CD14-positive monocyte (primary cell): ENCODE results near the gene CYP26C1. TPM values are rescaled to one million over a fixed set of nuclear protein-coding genes. Genes with fewer than 3 reads are reported as not detected.

Experiments
- DNase-seq, 3 donors: peaks; one replicate each; pipeline ENCODE4 v3.0.0-alpha.2; 2011 to 2022
- H2AFZ ChIP-seq: 2 replicates; pipeline ENCODE4 v1.6.0; 2012; ENCODE audit warnings: mild to moderate bottlenecking, low read depth, low read length, inconsistent platforms; ENCODE audit not compliant: insufficient read depth, poor library complexity, severe bottlenecking
- H3K27ac ChIP-seq, 2 donors: 1 replicate in 1 of 2; 2 replicates in 1 of 2; pipeline ENCODE4 v1.5.1; 2012 to 2013; ENCODE audit warnings: low read length in 2 of 2, control low read depth in 1 of 2, inconsistent platforms in 1 of 2, low read depth in 1 of 2, mild to moderate bottlenecking in 1 of 2
- H3K27me3 ChIP-seq, 2 donors: one replicate each; pipeline versions ENCODE4 v1.6.0 to v1.6.1; 2011 to 2013; ENCODE audit warnings: low read length in 2 of 2; ENCODE audit not compliant: control insufficient read depth in 2 of 2, insufficient read depth in 2 of 2
- H3K36me3 ChIP-seq, 2 donors: replicated peaks in 1 of 2; 1 replicate in 1 of 2; 2 replicates in 1 of 2; pipeline versions ENCODE4 v1.5.1 to v1.6.1; 2012 to 2013; ENCODE audit warnings: low read length in 2 of 2, control low read depth in 1 of 2, inconsistent platforms in 1 of 2, mild to moderate bottlenecking in 1 of 2; ENCODE audit not compliant: insufficient read depth in 2 of 2, control insufficient read depth in 1 of 2
- H3K4me1 ChIP-seq, 2 donors: 1 replicate in 1 of 2; 2 replicates in 1 of 2; pipeline versions ENCODE4 v1.5.1 to v1.6.1; 2012 to 2013; ENCODE audit warnings: low read length in 2 of 2, control low read depth in 1 of 2, inconsistent platforms in 1 of 2, mild to moderate bottlenecking in 1 of 2, moderate library complexity in 1 of 2; ENCODE audit not compliant: insufficient read depth in 2 of 2, control insufficient read depth in 1 of 2
- H3K4me2 ChIP-seq: replicated peaks from 2 replicates; pipeline ENCODE3; 2012; ENCODE audit warnings: low read length, moderate library complexity, mild to moderate bottlenecking; ENCODE audit not compliant: poor library complexity, severe bottlenecking; ENCODE audit errors: extremely low read depth
- H3K4me3 ChIP-seq, 3 experiments: fragments of 200-600 bp in 1 of 3; sonication (generic) in 1 of 3; replicated peaks in 1 of 3; 1 replicate in 2 of 3; 2 replicates in 1 of 3; pipeline ENCODE4 v1.5.1; 2011 to 2013; ENCODE audit warnings: low read length in 3 of 3, mild to moderate bottlenecking in 3 of 3, control low read depth in 2 of 3, low read depth in 2 of 3, inconsistent platforms in 1 of 3, moderate library complexity in 1 of 3
- H3K79me2 ChIP-seq: 2 replicates; pipeline ENCODE4 v1.6.0; 2012; ENCODE audit warnings: mild to moderate bottlenecking, control low read depth, inconsistent platforms, low read length, moderate library complexity; ENCODE audit not compliant: insufficient read depth
- H3K9ac ChIP-seq: 2 replicates; pipeline ENCODE4 v1.6.0; 2017; ENCODE audit warnings: low read length, mild to moderate bottlenecking; ENCODE audit not compliant: insufficient read depth, poor library complexity, severe bottlenecking
- H3K9me3 ChIP-seq, 2 donors: replicated peaks in 1 of 2; 1 replicate in 1 of 2; 2 replicates in 1 of 2; pipeline versions ENCODE4 v1.5.1 to v1.6.1; 2012 to 2013; ENCODE audit warnings: low read length in 2 of 2, control low read depth in 1 of 2; ENCODE audit not compliant: control insufficient read depth in 1 of 2, insufficient read depth in 1 of 2
- H4K20me1 ChIP-seq: 2 replicates; pipeline ENCODE4 v1.6.0; 2012; ENCODE audit warnings: mild to moderate bottlenecking, low read length, control low read depth, moderate library complexity; ENCODE audit not compliant: insufficient read depth
- H3K27ac Mint-ChIP-seq, 7 donors: one replicate each; pipeline ENCODE4 v1.8.0; 2020; ENCODE audit warnings: mild to moderate bottlenecking in 7 of 7, mixed read lengths in 7 of 7, moderate library complexity in 6 of 7, inconsistent platforms in 2 of 7
- H3K27me3 Mint-ChIP-seq, 3 donors: one replicate each; pipeline ENCODE4 v1.8.0; 2021 to 2022; ENCODE audit warnings: low read depth in 3 of 3, mild to moderate bottlenecking in 3 of 3, mixed read lengths in 3 of 3, moderate library complexity in 3 of 3, inconsistent platforms in 1 of 3
- H3K36me3 Mint-ChIP-seq, 2 donors: one replicate each; pipeline ENCODE4 v1.8.0; 2020; ENCODE audit warnings: mixed read lengths in 2 of 2, inconsistent platforms in 1 of 2, mild to moderate bottlenecking in 1 of 2
- H3K4me1 Mint-ChIP-seq: one replicate; pipeline ENCODE4 v1.8.0; 2020; ENCODE audit warnings: mild to moderate bottlenecking, mixed read lengths
- H3K4me3 Mint-ChIP-seq, 2 donors: one replicate each; pipeline ENCODE4 v1.8.0; 2020; ENCODE audit warnings: mild to moderate bottlenecking in 2 of 2, mixed read lengths in 2 of 2, moderate library complexity in 1 of 2
- H3K9me3 Mint-ChIP-seq, 7 donors: one replicate each; pipeline ENCODE4 v1.8.0; 2020 to 2022; ENCODE audit warnings: mixed read lengths in 7 of 7, mild to moderate bottlenecking in 6 of 7, moderate library complexity in 6 of 7, inconsistent platforms in 2 of 7
- WGBS: methylation state at CpG from one replicate; pipeline ENCODE4 v1.1.5; 2013; ENCODE audit warnings: missing lambda C conversion rate; ENCODE audit not compliant: insufficient coverage; 5-methylcytosine and 5-hydroxymethylcytosine counted together
- intact Hi-C, 2 donors: fragments of 100-400 bp; cut with micrococcal nuclease; formaldehyde crosslinking; loops; one replicate each; pipeline versions ENCODE4 v1.15.0 to v1.15.1; 2023
- polyA plus RNA-seq, 3 donors: library from polyadenylated mRNA; depleted of rRNA in 1 of 3; unstranded in 2 of 3; stranded (reverse) in 1 of 3; fragments of 300-500 nt in 2 of 3; fragments of >200 nt in 1 of 3; fragmentation: Illumina TruSeq in 2 of 3; gene quantifications; 1 replicate in 2 of 3; 2 replicates in 1 of 3; pipeline ENCODE4 v1.2.3, GENCODE V29; 2012 to 2021
- TF ChIP-seq, protein P1 (sequence below): fragments of 200-600 bp; IDR thresholded peaks from one replicate; pipeline ENCODE4 v1.8.0; 2022; ENCODE audit warnings: antibody characterized with exemption, mild to moderate bottlenecking

The CYP26C1 gene
- polyA plus RNA-seq, 3 donors = not detected

DNA sequence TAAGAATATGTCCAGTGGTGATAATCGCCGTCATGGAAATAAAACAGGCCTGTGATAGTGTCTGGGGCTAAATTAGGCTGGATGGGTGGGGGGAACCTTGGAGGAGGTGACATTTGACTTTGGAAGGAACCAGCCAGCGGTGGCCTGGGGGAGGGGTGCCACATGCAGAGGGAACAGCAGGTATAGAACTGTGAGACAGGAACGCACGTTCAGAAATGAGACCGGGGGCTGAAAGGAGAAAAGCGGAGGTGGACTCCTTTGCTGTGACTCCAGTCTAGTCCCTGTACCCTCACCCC is 10.5 kb downstream of the CYP26C1 start:
- Histone ChIP-seq H3K9ac (no peak overlapping the region), H3K9me3 (peaks cover 5 to 68% of the 10 kb centered on the region in 2 donors), H3K27me3 (peaks cover 81 to 97% of the 10 kb centered on the region in 2 donors), H2AFZ (no peak overlapping the region), H3K36me3 (no peaks in the 10 kb centered on the region), H4K20me1 (no peaks in the 10 kb centered on the region), H3K4me2 (no peak overlapping the region), H3K4me1 (peaks cover 23 to 35% of the 10 kb centered on the region in 2 donors), H3K27ac (no peak overlapping the region), H3K4me3 (no peak overlapping the region), H3K79me2 (no peaks in the 10 kb centered on the region)
- Mint-ChIP-seq H3K27me3 (peaks cover 90 to 100% (median 100%) of the 10 kb centered on the region in 3 donors), H3K4me1 (peaks cover 31% of the 10 kb centered on the region), H3K9me3 (peaks cover 0 to 16% (median 4%) of the 10 kb centered on the region in 7 donors), H3K4me3 (peak overlapping the region in 1 of 2 donors; percentile 85), H3K27ac (no peak overlapping the region), H3K36me3 (peaks cover 5 to 14% of the 10 kb centered on the region in 2 donors)
- TF ChIP-seq, protein P1, sequence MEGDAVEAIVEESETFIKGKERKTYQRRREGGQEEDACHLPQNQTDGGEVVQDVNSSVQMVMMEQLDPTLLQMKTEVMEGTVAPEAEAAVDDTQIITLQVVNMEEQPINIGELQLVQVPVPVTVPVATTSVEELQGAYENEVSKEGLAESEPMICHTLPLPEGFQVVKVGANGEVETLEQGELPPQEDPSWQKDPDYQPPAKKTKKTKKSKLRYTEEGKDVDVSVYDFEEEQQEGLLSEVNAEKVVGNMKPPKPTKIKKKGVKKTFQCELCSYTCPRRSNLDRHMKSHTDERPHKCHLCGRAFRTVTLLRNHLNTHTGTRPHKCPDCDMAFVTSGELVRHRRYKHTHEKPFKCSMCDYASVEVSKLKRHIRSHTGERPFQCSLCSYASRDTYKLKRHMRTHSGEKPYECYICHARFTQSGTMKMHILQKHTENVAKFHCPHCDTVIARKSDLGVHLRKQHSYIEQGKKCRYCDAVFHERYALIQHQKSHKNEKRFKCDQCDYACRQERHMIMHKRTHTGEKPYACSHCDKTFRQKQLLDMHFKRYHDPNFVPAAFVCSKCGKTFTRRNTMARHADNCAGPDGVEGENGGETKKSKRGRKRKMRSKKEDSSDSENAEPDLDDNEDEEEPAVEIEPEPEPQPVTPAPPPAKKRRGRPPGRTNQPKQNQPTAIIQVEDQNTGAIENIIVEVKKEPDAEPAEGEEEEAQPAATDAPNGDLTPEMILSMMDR = no peak
- WGBS = 67% methylated on average over 3 of the region's 7 CpGs
- intact Hi-C loops = no loop called here
- no peak for DNase-seq

DNA sequence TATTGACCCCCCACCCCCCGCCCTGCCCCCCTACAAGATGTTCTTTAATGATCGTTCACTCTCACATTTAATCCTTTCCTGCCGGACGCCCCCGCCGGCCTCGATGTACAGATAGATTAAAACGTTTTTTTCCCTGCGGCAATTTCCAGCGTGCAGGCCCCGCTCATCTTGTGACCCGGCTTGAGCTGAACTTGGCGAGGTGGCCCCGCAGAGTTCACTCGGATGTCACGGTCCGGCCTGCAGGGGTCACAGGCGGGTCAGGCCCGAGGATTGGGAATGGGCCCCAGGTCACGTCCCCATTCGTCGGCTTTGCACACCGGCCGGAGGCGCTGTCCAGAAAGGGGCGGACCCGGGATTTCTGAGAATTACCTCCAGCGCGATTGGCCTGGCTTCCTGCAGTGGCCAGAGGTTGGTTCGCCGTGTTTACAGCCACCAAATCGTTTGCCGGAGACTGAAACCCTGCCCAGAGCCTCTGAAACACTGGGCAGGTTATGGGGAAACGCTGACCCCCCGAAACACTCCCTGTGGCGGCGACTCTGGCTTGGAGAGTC is 11.2 kb downstream of the CYP26C1 start:
- intact Hi-C loops = no loop called here
- H3K27me3 ChIP-seq = peaks cover 80 to 97% of the 10 kb centered on the region in 2 donors

More for the DNA sequence above, 11.2 kb downstream of the CYP26C1 start:
- H3K9me3 Mint-ChIP-seq = peaks cover 0 to 13% (median 4%) of the 10 kb centered on the region in 7 donors
- H3K36me3 ChIP-seq = no peaks in the 10 kb centered on the region
- H3K4me3 ChIP-seq = peak overlapping the region in 1 of 3 experiments; percentile 39
- H3K79me2 ChIP-seq = no peaks in the 10 kb centered on the region
- H3K27ac ChIP-seq = no peak overlapping the region
- no peak for DNase-seq
- H3K36me3 Mint-ChIP-seq = peaks cover 5 to 14% of the 10 kb centered on the region in 2 donors
- peak overlapping the region; percentile 6 to 87 for H3K4me3 Mint-ChIP-seq
- H4K20me1 ChIP-seq = no peaks in the 10 kb centered on the region
- peaks cover 31% of the 10 kb centered on the region for H3K4me1 Mint-ChIP-seq
- TF ChIP-seq, protein P1 = no peak
- H3K4me1 ChIP-seq = peaks cover 23 to 35% of the 10 kb centered on the region in 2 donors
- H3K9me3 ChIP-seq = peaks cover 5 to 66% of the 10 kb centered on the region in 2 donors
- no peak overlapping the region for H2AFZ ChIP-seq
- H3K4me2 ChIP-seq = peak overlapping the region; percentile 31
- no peak overlapping the region for H3K27ac Mint-ChIP-seq
- H3K9ac ChIP-seq = no peak overlapping the region
- under 1% methylated on average over 30 of the region's 37 CpGs for WGBS
- peaks cover 90 to 100% (median 100%) of the 10 kb centered on the region in 3 donors for H3K27me3 Mint-ChIP-seq
